K562 (cell line): ENCODE measurements around the gene LRCH1. TPM values are rescaled to one million over a fixed set of nuclear protein-coding genes. Genes with fewer than 3 reads are reported as not detected.

Source experiments
- ATAC-seq: fragments of 200-7000 bp; cut with Tn5 transposase; 3 replicates; pipeline ENCODE4 v1.9.1; 2020; ENCODE audit warnings: moderate library complexity
- BruUV-seq: library from RNA; stranded (reverse); fragments of 400-500 nt; replicated peaks from 2 replicates; lab custom pipeline; 2021; lab: Mats Ljungman, UMichigan
- CTCF ChIA-PET: fragments of 300-600 bp; formaldehyde crosslinking; extraction: SDS; loops from one replicate; lab custom pipeline; 2021; ENCODE audit warnings: low intra/inter-chr PET ratio; lab: Yijun Ruan, JAX
- POLR2A ChIA-PET: fragments of 300-600, 350-650 bp; sonication (Branson Sonifier 250); formaldehyde crosslinking; extraction: SDS; loops from one replicate; lab custom pipeline; 2021; ENCODE audit warnings: antibody characterized with exemption, inconsistent platforms; lab: Yijun Ruan, JAX
- DNase-seq, 4 experiments: peaks; one replicate each; pipeline versions ENCODE4 v3.0.0 to v3.0.0-alpha.2; 2011 to 2018; ENCODE audit warnings: low spot score in 3 of 4, mixed read lengths in 3 of 4; ENCODE audit errors: extremely low read depth in 1 of 4
- FAIRE-seq: peaks from 2 replicates; lab custom pipeline; 2011; peaks lifted over from hg19 to GRCh38; lab: Jason Lieb, UNC
- H2AFZ ChIP-seq: 2 replicates; pipeline ENCODE4 v1.6.0; 2011; ENCODE audit warnings: low read depth, low read length, control low read depth, inconsistent platforms
- H3K27ac ChIP-seq: fragments of 200-600 bp; 3 replicates; pipeline ENCODE4 v1.8.0; 2011; ENCODE audit warnings: low read depth, mild to moderate bottlenecking, control low read depth, inconsistent platforms, low read length, moderate library complexity, mixed read lengths; ENCODE audit errors: extremely low read depth
- H3K27me3 ChIP-seq, 2 experiments: fragments of 300-600 bp in 1 of 2; 2 replicates in 1 of 2; 3 replicates in 1 of 2; pipeline versions ENCODE4 v1.6.0 to v1.8.0; 2011; ENCODE audit warnings: inconsistent platforms in 2 of 2, low read length in 2 of 2, mild to moderate bottlenecking in 1 of 2, mixed read lengths in 1 of 2, moderate library complexity in 1 of 2; ENCODE audit not compliant: control insufficient read depth in 2 of 2, insufficient read depth in 2 of 2
- H3K36me3 ChIP-seq: fragments of 300-600 bp; 3 replicates; pipeline ENCODE4 v1.8.0; 2011; ENCODE audit warnings: mild to moderate bottlenecking, low read length, inconsistent platforms; ENCODE audit not compliant: control insufficient read depth, insufficient read depth
- H3K4me1 ChIP-seq, 2 experiments: fragments of 200-600 bp in 1 of 2; replicated peaks in 1 of 2; 2 replicates in 1 of 2; 3 replicates in 1 of 2; pipeline versions ENCODE4 v1.5.1 to v1.8.0; 2011; ENCODE audit warnings: inconsistent platforms in 2 of 2, low read length in 2 of 2, mild to moderate bottlenecking in 1 of 2, mixed read lengths in 1 of 2, moderate library complexity in 1 of 2; ENCODE audit not compliant: control insufficient read depth in 2 of 2, insufficient read depth in 2 of 2
- H3K4me2 ChIP-seq: 2 replicates; pipeline ENCODE4 v1.6.1; 2011; ENCODE audit warnings: low read length, control low read depth, inconsistent platforms, mixed read lengths; ENCODE audit not compliant: insufficient read depth
- H3K4me3 ChIP-seq: fragments of 200-600 bp; sonication (generic), shearing (Covaris generic); 2 replicates; pipeline ENCODE4 v1.5.1; 2016; ENCODE audit warnings: control low read depth, inconsistent platforms
- H3K79me2 ChIP-seq: fragments of 200-600 bp; 3 replicates; pipeline ENCODE4 v1.8.0; 2011; ENCODE audit warnings: low read length, inconsistent platforms; ENCODE audit not compliant: control insufficient read depth, insufficient read depth
- H3K9ac ChIP-seq, 2 experiments: 2 replicates each; pipeline versions ENCODE4 v1.6.0 to v1.6.1; 2011; ENCODE audit warnings: low read depth in 2 of 2, low read length in 2 of 2, control low read depth in 1 of 2, inconsistent platforms in 1 of 2, mild to moderate bottlenecking in 1 of 2, mixed read lengths in 1 of 2; ENCODE audit not compliant: insufficient read depth in 1 of 2
- H3K9me1 ChIP-seq: one replicate; pipeline ENCODE4 v1.6.0; 2011; ENCODE audit warnings: inconsistent platforms, mild to moderate bottlenecking, low read length, moderate library complexity; ENCODE audit not compliant: control insufficient read depth, insufficient read depth
- H3K9me3 ChIP-seq: replicated peaks from 2 replicates; pipeline ENCODE4 v1.5.1; 2011; ENCODE audit warnings: low read depth, low read length, inconsistent platforms; ENCODE audit not compliant: control insufficient read depth, insufficient read depth
- H4K20me1 ChIP-seq: replicated peaks from 2 replicates; pipeline ENCODE4 v1.6.1; 2011; ENCODE audit warnings: low read length, inconsistent platforms, mixed read lengths; ENCODE audit not compliant: control insufficient read depth, insufficient read depth
- DDX20 ChIP-seq: fragments of 450-650 bp; IDR thresholded peaks from 2 replicates; pipeline ENCODE4 v1.6.1; 2016; ENCODE audit warnings: missing genetic modification characterization, low read depth, mild to moderate bottlenecking, missing compliant biosample characterization, moderate library complexity
- EHMT2 ChIP-seq: fragments of 450-650 bp; IDR thresholded peaks from 2 replicates; pipeline ENCODE4 v1.6.1; 2018; ENCODE audit warnings: antibody characterized with exemption
- HDAC3 ChIP-seq: fragments of 450-650 bp; IDR thresholded peaks from 2 replicates; pipeline ENCODE4 v1.6.1; 2018; ENCODE audit warnings: borderline replicate concordance, mild to moderate bottlenecking, moderate library complexity; ENCODE audit not compliant: partially characterized antibody
- KDM1A ChIP-seq, 2 experiments: fragments of 450-650 bp; IDR thresholded peaks; 2 replicates each; pipeline ENCODE4 v1.6.1; 2016; ENCODE audit warnings: mild to moderate bottlenecking in 2 of 2
- KLF6 ChIP-seq: fragments of 250-450 bp; sonication (Bioruptor Pico); IDR thresholded peaks from 2 replicates; pipeline ENCODE4 v1.4.0; 2020; ENCODE audit warnings: mild to moderate bottlenecking, moderate library complexity, borderline replicate concordance
- RBM22 ChIP-seq: fragments of 200-400 bp; formaldehyde crosslinking; IDR thresholded peaks from 2 replicates; pipeline ENCODE4 v1.6.1; 2018; ENCODE audit warnings: low read length, low read depth; ENCODE audit not compliant: poor library complexity, severe bottlenecking
- RHOXF2B ChIP-seq: fragments of 250-450 bp; sonication (Bioruptor Pico); conservative IDR thresholded peaks from 2 replicates; pipeline ENCODE4 v1.5.1; 2021
- TCF7L2 ChIP-seq: fragments of 150-350 bp; IDR thresholded peaks from 2 replicates; pipeline ENCODE4 v1.6.1; 2016; ENCODE audit warnings: low read depth, mild to moderate bottlenecking, low read length, moderate library complexity
- TEAD1 ChIP-seq, 2 experiments: fragments of 450-650 bp in 1 of 2; sonication (generic) in 1 of 2; formaldehyde crosslinking; IDR thresholded peaks; 2 replicates each; pipeline versions ENCODE4 v1.4.0 to v1.8.0; 2020 to 2022; ENCODE audit warnings: mild to moderate bottlenecking in 2 of 2, missing genetic modification reagents in 1 of 2
- ZBTB7A ChIP-seq: IDR thresholded peaks from 2 replicates; pipeline ENCODE4 v1.6.1; 2011; ENCODE audit warnings: low read depth, mild to moderate bottlenecking, low read length, moderate library complexity, borderline replicate concordance; ENCODE audit not compliant: control insufficient read depth
- ZNF121 ChIP-seq: sonication (generic); formaldehyde crosslinking; conservative IDR thresholded peaks from 2 replicates; pipeline ENCODE4 v1.8.0; 2022; ENCODE audit warnings: missing genetic modification reagents
- WGBS: fragments of 100-300 bp; shearing (Covaris generic); methylation state at CpG from one replicate; pipeline ENCODE4 v1.1.6; 2016; ENCODE audit warnings: low coverage, mixed read lengths; ENCODE audit not compliant: insufficient coverage; ENCODE audit errors: missing lambda C conversion rate; 5-methylcytosine and 5-hydroxymethylcytosine counted together
- in situ Hi-C: fragments of 300-500 bp; cut with MboI; formaldehyde crosslinking; loops from 4 replicates; pipeline ENCODE4 v1.15.0; 2018; ENCODE audit warnings: inconsistent platforms, mixed read lengths
- intact Hi-C: fragments of 100-400 bp; cut with micrococcal nuclease; formaldehyde crosslinking; loops from 2 replicates; pipeline ENCODE4 v1.14.2; 2022
- polyA plus RNA-seq, 8 experiments: library from polyadenylated mRNA; depleted of rRNA in 4 of 8; stranded (reverse) in 5 of 8; unstranded in 3 of 8; fragments of >200 nt; fragmentation: Nextera tagmentation in 2 of 8; fragmentation: Illumina TruSeq in 1 of 8; extraction: Ambion mirVana in 2 of 8; extraction: Trizol in 1 of 8; gene quantifications; 2 replicates each; pipeline versions ENCODE4 v1.2.1 to v1.2.3, GENCODE V29; 2011 to 2014; ENCODE audit warnings: inconsistent platforms in 1 of 8, missing spikeins in 1 of 8
- total RNA-seq, 7 experiments: library from RNA; depleted of rRNA in 6 of 7; stranded (reverse); fragments of >200 nt in 6 of 7; fragmentation: Illumina TruSeq in 2 of 7; extraction: Trizol in 2 of 7; gene quantifications; 2 replicates each; pipeline versions ENCODE4 v1.2.1 to v1.2.3, GENCODE V29; 2011 to 2021; ENCODE audit warnings: low replicate concordance in 1 of 7
- TF ChIP-seq, protein P1 (sequence below): fragments of 250-450 bp; sonication (Bioruptor Pico); IDR thresholded peaks from 2 replicates; pipeline ENCODE4 v1.4.0; 2020; ENCODE audit warnings: borderline replicate concordance
- TF ChIP-seq, protein P2 (sequence below), 3 experiments: fragments of 200-800 bp in 1 of 3; fragments of 250-450 bp in 1 of 3; fragments of 450-650 bp in 1 of 3; sonication (Bioruptor Pico) in 1 of 3; sonication (Bioruptor generic) in 1 of 3; formaldehyde crosslinking in 1 of 3; IDR thresholded peaks; 2 replicates each; pipeline versions ENCODE4 v1.6.1 to v1.8.0; 2016 to 2022; ENCODE audit warnings: mild to moderate bottlenecking in 2 of 3, missing genetic modification characterization in 2 of 3, missing compliant biosample characterization in 1 of 3, moderate library complexity in 1 of 3

The LRCH1 gene
- total and polyA plus RNA-seq, 9 of the 15 experiments (the other 6 are each of a cell fraction or from before 2014, with no cell fraction given): 1.1 to 6.8 (median 3.7) TPM

DNA sequence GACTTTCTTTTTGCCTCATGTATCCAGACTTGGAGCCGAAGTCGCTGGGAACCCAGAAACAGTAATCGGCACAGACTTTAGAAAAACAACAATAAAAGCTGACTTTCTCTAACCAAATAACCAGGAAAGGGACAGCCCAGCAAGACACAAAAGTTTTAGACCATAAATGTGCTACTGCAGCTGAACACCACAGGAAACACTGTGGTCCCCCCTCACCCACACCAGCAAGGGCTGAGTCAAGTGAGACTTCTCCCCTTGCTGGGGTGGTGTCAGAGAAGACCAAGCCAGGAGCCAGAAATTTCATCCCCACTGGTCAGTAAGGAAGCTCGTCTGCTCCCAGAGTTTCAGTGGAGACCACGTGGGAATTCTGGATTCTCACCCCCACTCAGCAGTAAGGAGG, 173.4 kb downstream of the LRCH1 start:
- ATAC-seq: no peak
- CTCF ChIA-PET: no interaction called here
- BruUV-seq: no TSS peak
- Histone ChIP-seq H3K79me2 (no peaks in the 10 kb centered on the region), H3K4me1 (no peaks in the 10 kb centered on the region), H3K27me3 (no peaks in the 10 kb centered on the region), H3K27ac (no peak overlapping the region), H3K36me3 (peaks cover 31% of the 10 kb centered on the region; the same call in 1 of the 3 replicates), H3K4me2 (no peak overlapping the region), H3K4me3 (no peak overlapping the region), H4K20me1 (no peaks in the 10 kb centered on the region), H3K9me3 (no peaks in the 10 kb centered on the region), H3K9me1 (no peaks in the 10 kb centered on the region), H2AFZ (no peak overlapping the region), H3K9ac (no peak overlapping the region)
- in situ Hi-C loops: loop anchor here (10.0 kb wide), 1 partner anchor 242 kb away; no protein-coding TSS in a partner anchor
- intact Hi-C loops: loop anchor here (10.0 kb wide), 1 partner anchor 122 kb away; no protein-coding TSS in a partner anchor
- POLR2A ChIA-PET: no interaction called here
- no peak for DNase-seq
- no peak for TF ChIP-seq ZBTB7A
- TF ChIP-seq HDAC3: no peak
- TF ChIP-seq EHMT2: no peak
- TF ChIP-seq TEAD1 (CRISPR knock-in tag; IDR thresholded peaks at IDR 0.05): no peak
- TF ChIP-seq DDX20 (tag): no peak
- TF ChIP-seq KLF6 (CRISPR knock-in tag): no peak
- no peak for TF ChIP-seq RBM22
- no peak for TF ChIP-seq KDM1A (IDR thresholded peaks at IDR 0.05)
- no peak for TF ChIP-seq TCF7L2
- no peak for TF ChIP-seq ZNF121 (CRISPR knock-in tag)
- TF ChIP-seq, protein P1, sequence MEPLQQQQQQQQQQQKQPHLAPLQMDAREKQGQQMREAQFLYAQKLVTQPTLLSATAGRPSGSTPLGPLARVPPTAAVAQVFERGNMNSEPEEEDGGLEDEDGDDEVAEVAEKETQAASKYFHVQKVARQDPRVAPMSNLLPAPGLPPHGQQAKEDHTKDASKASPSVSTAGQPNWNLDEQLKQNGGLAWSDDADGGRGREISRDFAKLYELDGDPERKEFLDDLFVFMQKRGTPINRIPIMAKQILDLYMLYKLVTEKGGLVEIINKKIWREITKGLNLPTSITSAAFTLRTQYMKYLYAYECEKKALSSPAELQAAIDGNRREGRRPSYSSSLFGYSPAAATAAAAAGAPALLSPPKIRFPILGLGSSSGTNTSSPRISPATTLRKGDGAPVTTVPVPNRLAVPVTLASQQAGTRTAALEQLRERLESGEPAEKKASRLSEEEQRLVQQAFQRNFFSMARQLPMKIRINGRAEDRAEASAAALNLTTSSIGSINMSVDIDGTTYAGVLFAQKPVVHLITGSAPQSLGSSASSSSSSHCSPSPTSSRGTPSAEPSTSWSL (CRISPR knock-in tag): no peak
- TF ChIP-seq RHOXF2B (CRISPR knock-in tag): no peak
- TF ChIP-seq, protein P2, sequence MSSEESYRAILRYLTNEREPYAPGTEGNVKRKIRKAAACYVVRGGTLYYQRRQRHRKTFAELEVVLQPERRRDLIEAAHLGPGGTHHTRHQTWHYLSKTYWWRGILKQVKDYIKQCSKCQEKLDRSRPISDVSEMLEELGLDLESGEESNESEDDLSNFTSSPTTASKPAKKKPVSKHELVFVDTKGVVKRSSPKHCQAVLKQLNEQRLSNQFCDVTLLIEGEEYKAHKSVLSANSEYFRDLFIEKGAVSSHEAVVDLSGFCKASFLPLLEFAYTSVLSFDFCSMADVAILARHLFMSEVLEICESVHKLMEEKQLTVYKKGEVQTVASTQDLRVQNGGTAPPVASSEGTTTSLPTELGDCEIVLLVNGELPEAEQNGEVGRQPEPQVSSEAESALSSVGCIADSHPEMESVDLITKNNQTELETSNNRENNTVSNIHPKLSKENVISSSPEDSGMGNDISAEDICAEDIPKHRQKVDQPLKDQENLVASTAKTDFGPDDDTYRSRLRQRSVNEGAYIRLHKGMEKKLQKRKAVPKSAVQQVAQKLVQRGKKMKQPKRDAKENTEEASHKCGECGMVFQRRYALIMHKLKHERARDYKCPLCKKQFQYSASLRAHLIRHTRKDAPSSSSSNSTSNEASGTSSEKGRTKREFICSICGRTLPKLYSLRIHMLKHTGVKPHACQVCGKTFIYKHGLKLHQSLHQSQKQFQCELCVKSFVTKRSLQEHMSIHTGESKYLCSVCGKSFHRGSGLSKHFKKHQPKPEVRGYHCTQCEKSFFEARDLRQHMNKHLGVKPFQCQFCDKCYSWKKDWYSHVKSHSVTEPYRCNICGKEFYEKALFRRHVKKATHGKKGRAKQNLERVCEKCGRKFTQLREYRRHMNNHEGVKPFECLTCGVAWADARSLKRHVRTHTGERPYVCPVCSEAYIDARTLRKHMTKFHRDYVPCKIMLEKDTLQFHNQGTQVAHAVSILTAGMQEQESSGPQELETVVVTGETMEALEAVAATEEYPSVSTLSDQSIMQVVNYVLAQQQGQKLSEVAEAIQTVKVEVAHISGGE (CRISPR knock-in tag; IDR thresholded peaks at IDR 0.05): no peak
- no peak for FAIRE-seq
- 100% methylated on average over 3 of the region's 5 CpGs for WGBS
